Spleen (tissue), 11 donors: ENCODE results near the gene TBRG1. TPM values are rescaled to one million over a fixed set of nuclear protein-coding genes. Genes with fewer than 3 reads are reported as not detected.

Experiments
- DNase-seq: peaks from one replicate; pipeline ENCODE4 v3.0.0-alpha.2; 2020
- H3K27ac ChIP-seq, 8 donors: fragments of 200-600 bp; sonication (generic) in 7 of 8; 1 replicate in 4 of 8; 2 replicates in 4 of 8; pipeline versions ENCODE4 v1.5.0 to v1.8.0; 2016 to 2021; ENCODE audit warnings: inconsistent platforms in 4 of 8, mild to moderate bottlenecking in 4 of 8, moderate library complexity in 1 of 8
- H3K27me3 ChIP-seq, 7 donors: fragments of 200-600 bp; sonication (generic) in 6 of 7; replicated peaks in 1 of 7; 1 replicate in 4 of 7; 2 replicates in 3 of 7; pipeline versions ENCODE4 v1.5.0 to v1.8.0; 2016 to 2021; ENCODE audit warnings: inconsistent platforms in 3 of 7, mild to moderate bottlenecking in 1 of 7
- H3K36me3 ChIP-seq, 6 donors: fragments of 200-600 bp; sonication (generic) in 5 of 6; 1 replicate in 4 of 6; 2 replicates in 2 of 6; pipeline versions ENCODE4 v1.5.0 to v1.8.0; 2016 to 2021; ENCODE audit warnings: inconsistent platforms in 2 of 6
- H3K4me1 ChIP-seq, 6 donors: fragments of 200-600 bp; sonication (generic) in 5 of 6; 1 replicate in 3 of 6; 2 replicates in 3 of 6; pipeline versions ENCODE4 v1.5.0 to v1.8.0; 2016 to 2021; ENCODE audit warnings: inconsistent platforms in 3 of 6
- H3K4me3 ChIP-seq, 8 donors: fragments of 200-600 bp; sonication (generic) in 7 of 8; 1 replicate in 4 of 8; 2 replicates in 4 of 8; pipeline versions ENCODE4 v1.5.0 to v1.8.0; 2016 to 2021; ENCODE audit warnings: inconsistent platforms in 4 of 8, mild to moderate bottlenecking in 4 of 8, moderate library complexity in 2 of 8
- H3K9me3 ChIP-seq, 8 donors: fragments of 200-600 bp; sonication (generic) in 7 of 8; 1 replicate in 4 of 8; 2 replicates in 4 of 8; pipeline versions ENCODE4 v1.5.0 to v1.8.0; 2016 to 2021; ENCODE audit warnings: inconsistent platforms in 4 of 8
- CTCF ChIP-seq, 11 experiments: fragments of 200-600 bp in 7 of 11; fragments of 450-650 bp in 4 of 11; sonication (generic) in 4 of 11; IDR thresholded peaks in 8 of 11; conservative IDR thresholded peaks in 3 of 11; 1 replicate in 7 of 11; 2 replicates in 4 of 11; pipeline versions ENCODE4 v1.4.0 to v1.8.0; 2016 to 2021; ENCODE audit warnings: antibody characterized with exemption in 11 of 11, inconsistent platforms in 4 of 11, mild to moderate bottlenecking in 1 of 11
- POLR2A ChIP-seq, 3 donors: fragments of 450-650 bp; IDR thresholded peaks; one replicate each; pipeline ENCODE4 v1.5.1; 2017; ENCODE audit warnings: antibody characterized with exemption in 3 of 3, mild to moderate bottlenecking in 1 of 3
- POLR2AphosphoS5 ChIP-seq, 3 donors: sonication (generic); formaldehyde crosslinking; IDR thresholded peaks; one replicate each; pipeline ENCODE4 v1.5.1; 2017; ENCODE audit warnings: antibody characterized with exemption in 3 of 3
- WGBS, 5 donors: extraction: QIAGEN DNeasy Blood & Tissue Kit in 3 of 5; methylation state at CpG; one replicate each; pipeline versions ENCODE4 v1.1.5 to v1.1.7; 2013 to 2018; 5-methylcytosine and 5-hydroxymethylcytosine counted together
- intact Hi-C: fragments of 100-400 bp; cut with DNase I; formaldehyde crosslinking; loops from one replicate; pipeline ENCODE4 v1.15.0; 2023; ENCODE audit warnings: low total_unique reads
- polyA plus RNA-seq, 3 donors: library from polyadenylated mRNA; stranded (reverse); fragments of 200-250 nt; gene quantifications; one replicate each; pipeline ENCODE4 v1.2.1, GENCODE V29; 2013
- total RNA-seq, 7 donors: library from RNA; depleted of rRNA in 3 of 7; stranded (reverse); fragments of >200 nt in 3 of 7; fragmentation: NEBNext Ultra II Directional in 4 of 7; extraction: Animal tissue kit (Norgen Biotek cat#: 25700) in 4 of 7; gene quantifications; one replicate each; pipeline versions ENCODE4 v1.1.0 to v1.2.1, GENCODE V29; 2016 to 2021
- donor health status: healthy with polysubstance abuse.
- donor health status: DM: no; HTN: no; CAD: no; lungs with moderate emphysema.
- donor health status: DM: no; HTN: no; CAD: no.
- donor health status: Bipolar disorder and iron deficiency.
- donor health status: healthy.
- donor health status: DM: no; HTN: no; CAD: no.
- donor health status: DM: yes; HTN: yes; CAD: no.

TBRG1 gene
- total and polyA plus RNA-seq, 10 donors = 23.3 to 65.0 (median 46.5) TPM

DNA sequence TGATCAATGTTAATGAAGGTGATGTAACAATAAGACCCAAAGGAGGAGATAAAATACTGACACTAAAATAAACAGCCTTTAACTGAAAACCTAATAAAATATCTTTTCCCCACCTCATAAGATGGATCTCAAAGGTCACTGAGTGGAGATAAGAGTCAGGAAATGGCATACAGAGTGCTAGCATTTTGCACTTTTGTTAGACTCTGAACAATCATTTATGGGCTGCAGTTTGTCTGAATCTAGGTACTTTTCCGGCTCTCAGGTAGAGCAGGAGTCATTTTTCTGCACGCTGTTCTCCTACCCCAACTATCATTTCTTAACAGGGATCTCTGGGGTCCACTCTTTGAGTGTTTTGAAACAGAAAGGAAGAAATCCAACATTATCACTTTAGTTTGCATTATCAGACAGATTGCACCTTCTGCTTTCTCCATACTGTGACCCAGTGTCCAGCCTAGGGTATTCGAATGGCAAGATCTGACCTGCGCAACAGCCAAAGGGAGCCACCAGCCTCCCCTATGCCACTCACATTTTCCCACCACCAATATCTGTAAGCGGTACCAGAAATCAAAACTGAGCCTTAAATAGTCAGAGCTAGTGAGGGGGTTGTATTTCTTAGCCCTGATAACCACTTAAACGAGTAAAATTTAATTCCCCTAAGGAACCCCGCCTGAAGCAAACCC, 50.0 kb downstream of the TBRG1 start:
- TF ChIP-seq POLR2A (IDR thresholded peaks at IDR 0.05) (no peak), POLR2AphosphoS5 (IDR thresholded peaks at IDR 0.05) (no peak), CTCF (IDR thresholded peaks at IDR 0.05 in 8 of 11, conservative IDR thresholded peaks at IDR 0.05 in 3 of 11) (no peak)
- 50 to 57% (median 53%) methylated on average over 7 of the region's 7 CpGs for WGBS, 5 donors
- DNase-seq = no peak
- intact Hi-C loops = loop anchor here (5.0 kb wide), 1 partner anchor 90 kb away; the partner anchor contains the start of gene ESAM
- no peaks in the 10 kb centered on the region for H3K27me3 ChIP-seq
- peaks cover 9 to 73% (median 19%) of the 10 kb centered on the region in 6 donors for H3K4me1 ChIP-seq
- peaks cover 0 to 7% (median 0%) of the 10 kb centered on the region in 6 donors for H3K36me3 ChIP-seq
- H3K27ac ChIP-seq = peak overlapping the region; percentile 69 to 88 (median 82)
- H3K4me3 ChIP-seq = peak overlapping the region; percentile 55 to 79 (median 70)
- H3K9me3 ChIP-seq = no peaks in the 10 kb centered on the region

DNA sequence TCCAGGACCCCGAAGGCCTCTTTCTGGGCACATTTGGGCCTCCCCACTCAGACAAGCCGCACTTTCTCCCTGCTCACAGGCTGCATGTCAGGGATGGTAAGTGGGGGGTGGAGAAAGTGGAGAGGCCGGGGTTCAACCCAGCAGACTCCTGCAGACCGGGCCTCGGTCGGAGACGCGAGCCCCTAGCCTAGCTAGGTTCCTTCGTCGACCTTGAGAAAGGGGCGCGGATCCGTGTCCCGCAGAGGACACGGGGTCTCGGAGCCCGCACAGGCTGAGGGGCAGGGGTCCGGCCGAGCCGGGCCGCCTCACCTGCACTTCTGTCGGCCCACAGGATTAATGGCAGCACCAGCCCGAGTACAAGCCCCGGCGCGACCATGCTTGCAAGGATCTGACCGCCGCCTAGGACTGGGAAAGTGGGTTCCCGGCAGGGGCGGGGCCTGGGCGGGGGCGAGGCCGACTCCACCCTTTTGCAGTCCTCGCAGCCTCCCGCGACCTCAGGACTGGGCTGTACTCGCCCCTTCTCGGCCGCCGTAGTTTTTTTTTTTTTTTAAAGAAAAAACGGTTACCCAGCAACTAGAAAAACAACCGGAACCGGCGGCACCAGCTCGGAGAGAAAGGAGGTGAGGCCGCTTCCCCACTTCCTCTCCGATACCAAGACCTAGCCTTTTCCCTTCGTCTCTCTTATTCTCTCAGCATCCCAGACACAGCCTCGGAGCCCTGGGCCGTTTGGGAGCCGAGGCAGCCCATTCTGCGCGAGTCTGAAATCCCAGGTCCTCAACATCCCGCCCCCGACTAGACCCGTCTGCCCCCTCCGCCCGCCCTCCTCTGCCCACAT, 50.9 kb downstream of the TBRG1 start, which contains the start of the genes SIAE and SPA17:
SIAE (minus strand) TSS at position 407 of the 835 bp plus-strand sequence; CDS start at position 376, 31 bp downstream.
SPA17 (plus strand) TSS at position 572 of the 835 bp plus-strand sequence. CDS start 1,361 bp downstream, outside the sequence.
- H3K27me3 ChIP-seq = no peaks in the 10 kb centered on the region
- H3K36me3 ChIP-seq = no peaks in the 10 kb centered on the region
- intact Hi-C loops = loop anchor here (5.0 kb wide), 1 partner anchor 89 kb away; the partner anchor contains the start of gene ESAM
- peak within 1 kb of the TSS; percentile 69 to 88 (median 82) for H3K27ac ChIP-seq
- peaks cover 9 to 73% (median 19%) of the 10 kb centered on the region in 6 donors for H3K4me1 ChIP-seq
- TF ChIP-seq POLR2AphosphoS5 (IDR thresholded peaks at IDR 0.05) (peak; percentile 70 to 88 (median 84)), CTCF (IDR thresholded peaks at IDR 0.05 in 8 of 11, conservative IDR thresholded peaks at IDR 0.05 in 3 of 11) (no peak), POLR2A (IDR thresholded peaks at IDR 0.05) (peak in 1 of 3 donors; percentile 10)
- DNase-seq = peak; percentile 96
- no peaks in the 10 kb centered on the region for H3K9me3 ChIP-seq
- 0 to 1% (median 1%) methylated on average over 49 to 58 of the region's 58 CpGs for WGBS, 5 donors
- peak within 1 kb of the TSS; percentile 55 to 79 (median 70) for H3K4me3 ChIP-seq

- H3K4me1 ChIP-seq = peaks cover 9 to 71% (median 19%) of the 10 kb centered on the region in 6 donors
- H3K27me3 ChIP-seq = no peaks in the 10 kb centered on the region
- peak overlapping the region in 7 of 8 donors; percentile 69 to 88 (median 83) for H3K27ac ChIP-seq
- TF ChIP-seq CTCF (IDR thresholded peaks at IDR 0.05 in 8 of 11, conservative IDR thresholded peaks at IDR 0.05 in 3 of 11) (no peak), POLR2A (IDR thresholded peaks at IDR 0.05) (no peak), POLR2AphosphoS5 (IDR thresholded peaks at IDR 0.05) (no peak)
- DNase-seq = no peak
- H3K9me3 ChIP-seq = no peaks in the 10 kb centered on the region
- WGBS, 5 donors = 39 to 60% (median 43%) methylated on average over 18 of the region's 18 CpGs
- intact Hi-C loops = loop anchor here (5.0 kb wide), 1 partner anchor 88 kb away; the partner anchor contains the start of gene ESAM
- peak overlapping the region; percentile 55 to 79 (median 70) for H3K4me3 ChIP-seq
- H3K36me3 ChIP-seq = no peaks in the 10 kb centered on the region
Observed at GRCh38 chr11:124674168-124674517, 51.5 kb downstream of the TBRG1 start.
